HCT116 (cell line): ENCODE measurements around the gene DEXI.

Source experiments
- ATF3 ChIP-seq: IDR thresholded peaks from 2 replicates; pipeline ENCODE4 v1.6.1; 2012
- CBX3 ChIP-seq: IDR thresholded peaks from 2 replicates; pipeline ENCODE4 v1.6.1; 2012; ENCODE audit warnings: low read depth
- CEBPB ChIP-seq: IDR thresholded peaks from 2 replicates; pipeline ENCODE4 v1.6.1; 2012; ENCODE audit warnings: low read depth
- ELF1 ChIP-seq: IDR thresholded peaks from 2 replicates; pipeline ENCODE4 v1.6.1; 2012; ENCODE audit warnings: low read depth, borderline replicate concordance
- EZH2phosphoT487 ChIP-seq: fragments of 200-600 bp; IDR thresholded peaks from 2 replicates; pipeline ENCODE4 v1.6.1; 2018; ENCODE audit warnings: antibody characterized with exemption, borderline replicate concordance
- JUND ChIP-seq: IDR thresholded peaks from 2 replicates; pipeline ENCODE4 v1.6.1; 2012
- MAX ChIP-seq: IDR thresholded peaks from 2 replicates; pipeline ENCODE4 v1.6.1; 2012
- POLR2A ChIP-seq: IDR thresholded peaks from 2 replicates; pipeline ENCODE4 v1.7.0; 2011; ENCODE audit warnings: borderline replicate concordance; ENCODE audit not compliant: insufficient read depth, insufficient read length; ENCODE audit errors: extremely low read depth
- POLR2AphosphoS5 ChIP-seq: IDR thresholded peaks from 2 replicates; pipeline ENCODE4 v1.6.1; 2011; ENCODE audit warnings: mild to moderate bottlenecking, low read depth, low read length, moderate library complexity
- SIN3A ChIP-seq: IDR thresholded peaks from 2 replicates; pipeline ENCODE4 v1.6.1; 2012; ENCODE audit warnings: low read depth
- TF ChIP-seq, protein P1 (sequence below), 3 experiments: fragments of 200-600 bp in 1 of 3; sonication (generic) in 1 of 3; IDR thresholded peaks in 2 of 3; conservative IDR thresholded peaks in 1 of 3; 2 replicates each; pipeline ENCODE4 v1.5.1; 2012 to 2017; ENCODE audit warnings: low read depth in 2 of 3, low read length in 2 of 3, antibody characterized with exemption in 1 of 3, borderline replicate concordance in 1 of 3, control low read depth in 1 of 3, mild to moderate bottlenecking in 1 of 3, mixed read lengths in 1 of 3, mixed run types in 1 of 3, moderate library complexity in 1 of 3; ENCODE audit not compliant: insufficient read depth in 1 of 3

DNA sequence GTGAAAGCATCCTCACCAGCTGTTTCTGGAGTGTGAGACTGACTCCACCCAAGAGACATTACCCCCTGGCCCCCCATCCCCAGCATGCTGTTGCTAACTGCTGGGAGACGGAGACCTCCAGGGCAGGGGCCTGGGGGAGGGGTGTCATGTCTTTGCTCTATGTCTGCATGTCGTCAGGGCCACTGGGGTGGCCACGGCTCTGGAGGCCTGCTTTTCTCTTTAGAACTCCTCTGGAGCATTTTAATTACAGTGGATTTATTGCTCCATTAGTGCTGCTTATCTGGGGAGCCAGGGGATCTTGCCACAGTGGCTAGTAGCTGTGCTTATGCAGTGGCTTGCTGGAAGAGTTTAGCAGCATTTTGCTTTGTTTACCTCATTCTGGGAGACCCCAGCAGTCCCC, 34.4 kb upstream of the DEXI start:
- TF ChIP-seq, protein P1, sequence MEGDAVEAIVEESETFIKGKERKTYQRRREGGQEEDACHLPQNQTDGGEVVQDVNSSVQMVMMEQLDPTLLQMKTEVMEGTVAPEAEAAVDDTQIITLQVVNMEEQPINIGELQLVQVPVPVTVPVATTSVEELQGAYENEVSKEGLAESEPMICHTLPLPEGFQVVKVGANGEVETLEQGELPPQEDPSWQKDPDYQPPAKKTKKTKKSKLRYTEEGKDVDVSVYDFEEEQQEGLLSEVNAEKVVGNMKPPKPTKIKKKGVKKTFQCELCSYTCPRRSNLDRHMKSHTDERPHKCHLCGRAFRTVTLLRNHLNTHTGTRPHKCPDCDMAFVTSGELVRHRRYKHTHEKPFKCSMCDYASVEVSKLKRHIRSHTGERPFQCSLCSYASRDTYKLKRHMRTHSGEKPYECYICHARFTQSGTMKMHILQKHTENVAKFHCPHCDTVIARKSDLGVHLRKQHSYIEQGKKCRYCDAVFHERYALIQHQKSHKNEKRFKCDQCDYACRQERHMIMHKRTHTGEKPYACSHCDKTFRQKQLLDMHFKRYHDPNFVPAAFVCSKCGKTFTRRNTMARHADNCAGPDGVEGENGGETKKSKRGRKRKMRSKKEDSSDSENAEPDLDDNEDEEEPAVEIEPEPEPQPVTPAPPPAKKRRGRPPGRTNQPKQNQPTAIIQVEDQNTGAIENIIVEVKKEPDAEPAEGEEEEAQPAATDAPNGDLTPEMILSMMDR (IDR thresholded peaks at IDR 0.05 in 2 of 3, conservative IDR thresholded peaks at IDR 0.05 in 1 of 3; ENCODE audit: borderline replicate concordance in 1 of 3, insufficient read depth in 1 of 3, low read depth in 2 of 3, low read length in 2 of 3) = no peak
- TF ChIP-seq MAX (no peak), ATF3 (no peak), SIN3A (no peak), CEBPB (no peak), JUND (no peak), CBX3 (no peak), ELF1 (no peak), EZH2phosphoT487 (no peak), POLR2A (no peak), POLR2AphosphoS5 (no peak)
